ENCODE measurements around the gene PNPLA1. TPM values are rescaled to one million over a fixed set of nuclear protein-coding genes. Genes with fewer than 3 reads are reported as not detected.

Gene PNPLA1
- total RNA-seq, 1 experiment from 2014 or later, result 0.29 TPM

GRCh38 chr6:36297511-36297910 is 27.7 kb downstream of the PNPLA1 start:
- Histone ChIP-seq H3F3A (ENCODE audit: low read length, unreplicated experiment) (no peaks in the 10 kb centered on the region), H3K79me2 (ENCODE audit: low read length) (no peaks in the 10 kb centered on the region), H3K4me3 (ENCODE audit: low read length) (no peak overlapping the region), H3K4me1 (ENCODE audit: insufficient read depth, low read length) (no peaks in the 10 kb centered on the region), H3K9ac (ENCODE audit: low read length) (no peak overlapping the region), H3K4me2 (ENCODE audit: low read length) (no peak overlapping the region), H2AFZ (ENCODE audit: low read length) (no peak overlapping the region), H3K9me2 (replicated peaks; ENCODE audit: low read length) (no peaks in the 10 kb centered on the region), H3K36me3 (ENCODE audit: low read depth, low read length) (no peaks in the 10 kb centered on the region), H3K27me3 (ENCODE audit: low read length) (peaks cover 14% of the 10 kb centered on the region; the same call in 1 of the 2 replicates), H3K27ac (ENCODE audit: low read length) (no peak overlapping the region), H4K20me1 (ENCODE audit: low read length) (no peaks in the 10 kb centered on the region), H3K9me3 (ENCODE audit: low read length) (no peaks in the 10 kb centered on the region)
- no peak for DNase-seq
- intact Hi-C loops (cut with micrococcal nuclease), result no loop called here
- TF ChIP-seq CTCF (conservative IDR thresholded peaks at IDR 0.05; ENCODE audit: low read depth, low read length) (no peak), EZH2phosphoT487 (IDR thresholded peaks at IDR 0.05; ENCODE audit: borderline replicate concordance, low read length) (no peak), EZH2 (IDR thresholded peaks at IDR 0.05; ENCODE audit: low read length, unreplicated experiment) (no peak)
- no peak for ATAC-seq
- ChIA-PET CTCF (no interaction called here), POLR2A (ENCODE audit: unreplicated experiment) (no interaction called here)
- BruUV-seq (replicated peaks), result no TSS peak

- no peaks in the 10 kb centered on the region for H3K4me1 ChIP-seq (ENCODE audit: insufficient read depth, low read length)
- no TSS peak for BruUV-seq (replicated peaks)
- POLR2A ChIA-PET (ENCODE audit: unreplicated experiment), result interaction anchor here (0.6 kb wide), 2 partner anchors 10 to 263 kb away, joined by 6 to 7 read pairs; no protein-coding TSS in a partner anchor
- no peak overlapping the region for H3K9ac ChIP-seq (ENCODE audit: low read length)
- H3K27me3 ChIP-seq (ENCODE audit: low read length), result peaks cover 14% of the 10 kb centered on the region; the same call in 1 of the 2 replicates
- no peak for TF ChIP-seq EZH2phosphoT487 (IDR thresholded peaks at IDR 0.05; ENCODE audit: borderline replicate concordance, low read length)
- no peak for TF ChIP-seq CTCF (conservative IDR thresholded peaks at IDR 0.05; ENCODE audit: low read depth, low read length)
- no peak for TF ChIP-seq EZH2 (IDR thresholded peaks at IDR 0.05; ENCODE audit: low read length, unreplicated experiment)
- H2AFZ ChIP-seq (ENCODE audit: low read length), result no peak overlapping the region
- no peak overlapping the region for H3K27ac ChIP-seq (ENCODE audit: low read length)
- no peaks in the 10 kb centered on the region for H3F3A ChIP-seq (ENCODE audit: low read length, unreplicated experiment)
- intact Hi-C loops (cut with micrococcal nuclease), result no loop called here
- H3K4me3 ChIP-seq (ENCODE audit: low read length), result no peak overlapping the region
- DNase-seq (no peak), ATAC-seq (no peak)
- H3K9me2 ChIP-seq (replicated peaks; ENCODE audit: low read length), result no peaks in the 10 kb centered on the region
- H3K79me2 ChIP-seq (ENCODE audit: low read length), result no peaks in the 10 kb centered on the region
- no peaks in the 10 kb centered on the region for H3K9me3 ChIP-seq (ENCODE audit: low read length)
- H4K20me1 ChIP-seq (ENCODE audit: low read length), result no peaks in the 10 kb centered on the region
- CTCF ChIA-PET, result no interaction called here
- H3K4me2 ChIP-seq (ENCODE audit: low read length), result no peak overlapping the region
- H3K36me3 ChIP-seq (ENCODE audit: low read depth, low read length), result no peaks in the 10 kb centered on the region
Measured at GRCh38 chr6:36298027-36298426, 28.2 kb downstream of the PNPLA1 start.

GRCh38 chr6:36301085-36301658 is 31.3 kb downstream of the PNPLA1 start:
- ChIA-PET POLR2A (ENCODE audit: unreplicated experiment) (no interaction called here), CTCF (no interaction called here)
- no peaks in the 10 kb centered on the region for H3K9me3 ChIP-seq (ENCODE audit: low read length)
- H3K4me1 ChIP-seq (ENCODE audit: insufficient read depth, low read length), result no peaks in the 10 kb centered on the region
- no peaks in the 10 kb centered on the region for H3K79me2 ChIP-seq (ENCODE audit: low read length)
- TF ChIP-seq CTCF (conservative IDR thresholded peaks at IDR 0.05; ENCODE audit: low read depth, low read length) (no peak), EZH2phosphoT487 (IDR thresholded peaks at IDR 0.05; ENCODE audit: borderline replicate concordance, low read length) (no peak), EZH2 (IDR thresholded peaks at IDR 0.05; ENCODE audit: low read length, unreplicated experiment) (no peak)
- H3K9me2 ChIP-seq (replicated peaks; ENCODE audit: low read length), result no peaks in the 10 kb centered on the region
- no peak overlapping the region for H3K9ac ChIP-seq (ENCODE audit: low read length)
- no peak overlapping the region for H3K27ac ChIP-seq (ENCODE audit: low read length)
- H3K4me3 ChIP-seq (ENCODE audit: low read length), result no peak overlapping the region
- no peak overlapping the region for H2AFZ ChIP-seq (ENCODE audit: low read length)
- no peak for ATAC-seq
- H3F3A ChIP-seq (ENCODE audit: low read length, unreplicated experiment), result no peaks in the 10 kb centered on the region
- BruUV-seq (replicated peaks), result no TSS peak
- no peak overlapping the region for H3K4me2 ChIP-seq (ENCODE audit: low read length)
- H3K36me3 ChIP-seq (ENCODE audit: low read depth, low read length), result no peaks in the 10 kb centered on the region
- H3K27me3 ChIP-seq (ENCODE audit: low read length), result no peaks in the 10 kb centered on the region; the same call in 1 of the 2 replicates
- no peaks in the 10 kb centered on the region for H4K20me1 ChIP-seq (ENCODE audit: low read length)
- intact Hi-C loops (cut with micrococcal nuclease), result no loop called here
- DNase-seq, result no peak
